H1 (cell line): ENCODE measurements around the gene PLEKHH3. TPM values are rescaled to one million over a fixed set of nuclear protein-coding genes. Genes with fewer than 3 reads are reported as not detected.

Experiments used
- CBX5 ChIP-seq: fragments of 300-800, 300-1000 bp; sonication (generic); IDR thresholded peaks from 2 replicates; pipeline ENCODE4 v1.7.1; 2016; ENCODE audit warnings: antibody characterized with exemption, low read length, low read depth
- CHD7 ChIP-seq: fragments of 300-600 bp; sonication (generic); IDR thresholded peaks from 2 replicates; pipeline ENCODE4 v1.7.1; 2012; ENCODE audit warnings: low read length, moderate library complexity, mild to moderate bottlenecking, inconsistent platforms; ENCODE audit not compliant: insufficient replicate concordance
- HDAC2 ChIP-seq, 2 experiments: fragments of 300-600 bp in 1 of 2; sonication (generic) in 1 of 2; IDR thresholded peaks; 2 replicates each; pipeline ENCODE4 v1.6.1; 2011 to 2012; ENCODE audit warnings: low read depth in 2 of 2, low read length in 2 of 2, mild to moderate bottlenecking in 2 of 2, moderate library complexity in 2 of 2, borderline replicate concordance in 1 of 2, inconsistent platforms in 1 of 2
- KDM5A ChIP-seq: fragments of 200-600 bp; IDR thresholded peaks from 2 replicates; pipeline ENCODE4 v1.7.1; 2012; ENCODE audit warnings: mild to moderate bottlenecking, low read length, inconsistent platforms, mixed read lengths
- MAFK ChIP-seq: IDR thresholded peaks from 2 replicates; pipeline ENCODE4 v1.6.1; 2012; ENCODE audit warnings: low read depth, mild to moderate bottlenecking, improper control_type of control experiment, low read length
- NRF1 ChIP-seq: IDR thresholded peaks from 2 replicates; pipeline ENCODE4 v1.6.1; 2011; ENCODE audit warnings: mild to moderate bottlenecking, low read depth, low read length, improper control_type of control experiment
- POU5F1 ChIP-seq: IDR thresholded peaks from 2 replicates; pipeline ENCODE4 v1.6.1; 2011; ENCODE audit warnings: low read depth, mild to moderate bottlenecking, low read length, moderate library complexity
- RAD21 ChIP-seq, 2 experiments: IDR thresholded peaks in 1 of 2; conservative IDR thresholded peaks in 1 of 2; 2 replicates each; pipeline ENCODE4 v1.6.1; 2011; ENCODE audit warnings: low read depth in 2 of 2, low read length in 2 of 2, improper control_type of control experiment in 1 of 2, inconsistent platforms in 1 of 2, mild to moderate bottlenecking in 1 of 2, moderate library complexity in 1 of 2
- RFX5 ChIP-seq: IDR thresholded peaks from 2 replicates; pipeline ENCODE4 v1.6.1; 2011; ENCODE audit warnings: low read depth, low read length, improper control_type of control experiment, borderline replicate concordance
- RXRA ChIP-seq: IDR thresholded peaks from 2 replicates; pipeline ENCODE4 v1.6.1; 2011; ENCODE audit warnings: low read depth, mild to moderate bottlenecking, low read length, moderate library complexity; ENCODE audit not compliant: insufficient read depth
- polyA plus RNA-seq, 7 experiments: library from polyadenylated mRNA; depleted of rRNA in 3 of 7; stranded (reverse) in 5 of 7; unstranded in 2 of 7; fragments of >200 nt in 5 of 7; fragments of 200-250 nt in 2 of 7; gene quantifications; 1 replicate in 5 of 7; 2 replicates in 1 of 7; 4 replicates in 1 of 7; pipeline versions ENCODE4 v1.2.1 to v1.2.3, GENCODE V29; 2011 to 2013; ENCODE audit warnings: missing spikeins in 2 of 7, mixed read lengths in 2 of 7
- total RNA-seq: library from RNA; stranded (reverse); fragmentation: NEBNext Ultra II Directional; extraction: Animal tissue kit (Norgen Biotek cat#: 25700); gene quantifications from 2 replicates; pipeline ENCODE4 v1.2.1, GENCODE V29; 2021

Gene PLEKHH3
- total and polyA plus RNA-seq, 2 of the 8 experiments (the other 6 are each of a cell fraction or from before 2014, with no cell fraction given): 11.1 to 13.5 TPM

GRCh38 chr17:42682722-42683403, 6.1 kb upstream of the PLEKHH3 start (continued):
- no peak for TF ChIP-seq CHD7
- no peak for TF ChIP-seq RFX5
- no peak for TF ChIP-seq CBX5
- TF ChIP-seq HDAC2 (IDR thresholded peaks at IDR 0.05; ENCODE audit: borderline replicate concordance in 1 of 2, low read depth in 2 of 2, low read length in 2 of 2): no peak
- no peak for TF ChIP-seq RAD21 (IDR thresholded peaks at IDR 0.05 in 1 of 2, conservative IDR thresholded peaks at IDR 0.05 in 1 of 2; ENCODE audit: low read depth in 2 of 2, low read length in 2 of 2)
- TF ChIP-seq KDM5A: no peak
- no peak for TF ChIP-seq MAFK
- no peak for TF ChIP-seq NRF1
- no peak for TF ChIP-seq RXRA
- no peak for TF ChIP-seq POU5F1
